GM19467 (cell line): ENCODE results near the gene PRR16.

ENCODE experiments used
- ATAC-seq: cut with Tn5 transposase; IDR thresholded peaks from one replicate; pipeline ENCODE4 v1.9.1; 2021; ENCODE audit warnings: mild to moderate bottlenecking, moderate library complexity; ENCODE audit not compliant: unreplicated experiment

Gene PRR16

DNA sequence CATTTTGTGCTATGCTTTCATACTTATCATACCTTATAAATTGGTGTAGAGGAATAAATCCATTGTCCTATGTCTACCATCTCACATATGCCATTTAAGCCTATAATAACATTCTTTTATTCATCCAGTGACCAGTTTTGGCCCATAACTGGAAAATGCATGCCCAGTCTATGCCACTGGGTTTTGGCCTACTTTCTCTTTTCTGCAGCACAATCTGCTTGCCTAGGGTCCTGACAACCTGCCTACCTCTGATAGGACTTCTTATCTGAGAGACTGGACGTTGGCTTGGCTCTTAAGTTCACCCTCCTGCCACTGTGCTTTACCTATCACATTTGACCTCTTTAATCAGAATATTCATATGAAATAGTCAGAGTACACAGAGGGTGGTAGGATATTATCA lies 103.0 kb downstream of the PRR16 start:
- no peak for ATAC-seq

DNA sequence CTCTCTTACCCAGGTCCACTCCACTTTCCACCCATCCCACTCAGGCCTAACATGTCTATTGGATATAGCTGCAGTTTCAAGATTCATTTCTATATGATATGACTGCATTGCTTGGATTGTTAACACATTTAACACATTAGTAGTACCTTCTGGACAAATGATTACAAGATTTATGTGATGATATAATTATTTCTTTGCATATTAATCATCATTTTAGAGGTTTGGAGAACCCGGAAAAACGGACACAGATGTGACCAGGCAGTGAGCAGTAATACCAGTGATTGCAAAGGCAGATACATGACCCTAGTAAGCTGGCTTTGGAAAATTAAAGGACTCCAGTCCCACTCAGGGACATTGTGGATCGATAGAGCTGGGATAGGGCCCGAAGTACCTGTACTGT lies 103.8 kb downstream of the PRR16 start:
- ATAC-seq: no peak

DNA sequence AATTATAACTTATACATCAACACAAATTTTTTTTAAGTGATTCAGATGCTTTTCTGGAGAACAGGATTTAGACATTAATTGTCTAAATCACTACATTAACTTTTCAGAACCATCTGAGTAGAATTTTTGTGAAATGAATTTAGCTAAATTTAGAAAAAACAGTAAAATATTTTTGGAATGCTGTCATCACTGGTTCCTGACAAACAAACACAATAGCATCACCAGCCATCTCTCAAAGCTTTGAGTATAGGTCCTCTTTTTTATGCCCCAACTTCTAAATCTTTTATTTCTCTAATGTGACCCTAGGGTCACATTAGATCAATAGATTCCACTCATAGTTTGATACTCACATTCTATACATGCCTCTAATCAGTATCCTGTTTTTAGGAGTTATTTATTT lies 104.6 kb downstream of the PRR16 start:
- ATAC-seq: no peak

DNA sequence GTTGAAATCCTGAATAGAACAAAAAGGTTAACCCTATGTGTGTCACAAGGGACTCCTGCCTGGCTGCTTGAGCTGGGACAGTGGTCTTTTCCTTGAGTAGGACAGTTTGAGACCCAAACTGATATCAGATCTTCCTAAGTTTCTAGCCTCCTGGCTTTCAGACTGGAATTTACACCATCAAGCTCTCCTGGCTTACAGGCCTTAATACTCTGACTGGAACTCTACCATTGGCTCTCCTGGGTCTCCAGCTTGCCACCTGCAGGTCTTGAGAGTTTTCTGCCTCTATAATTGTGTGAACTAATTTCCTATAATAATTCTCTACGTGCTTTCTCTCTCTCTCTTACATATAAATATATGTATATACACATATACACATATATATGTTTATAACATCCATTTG lies 112.5 kb downstream of the PRR16 start:
- ATAC-seq: no peak

DNA sequence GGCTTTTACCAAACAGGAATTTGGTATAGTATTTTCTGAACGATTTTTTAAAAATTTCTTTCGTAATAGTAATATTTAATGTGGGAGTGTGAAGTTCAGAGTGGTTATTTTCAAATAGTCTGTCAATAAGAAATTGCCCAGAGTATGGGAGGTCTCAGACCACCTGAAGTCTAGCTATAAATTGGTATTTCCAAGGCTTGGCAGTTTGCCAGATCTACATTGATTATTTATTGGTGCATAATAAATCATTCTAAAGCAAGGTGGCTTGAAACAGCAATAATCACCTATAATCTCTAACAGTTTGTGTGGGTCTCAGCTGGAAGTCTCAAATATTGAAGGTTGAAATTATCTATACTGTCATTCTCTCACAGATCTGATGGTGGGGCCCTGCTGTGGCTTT lies 118.5 kb downstream of the PRR16 start:
- ATAC-seq: no peak

DNA sequence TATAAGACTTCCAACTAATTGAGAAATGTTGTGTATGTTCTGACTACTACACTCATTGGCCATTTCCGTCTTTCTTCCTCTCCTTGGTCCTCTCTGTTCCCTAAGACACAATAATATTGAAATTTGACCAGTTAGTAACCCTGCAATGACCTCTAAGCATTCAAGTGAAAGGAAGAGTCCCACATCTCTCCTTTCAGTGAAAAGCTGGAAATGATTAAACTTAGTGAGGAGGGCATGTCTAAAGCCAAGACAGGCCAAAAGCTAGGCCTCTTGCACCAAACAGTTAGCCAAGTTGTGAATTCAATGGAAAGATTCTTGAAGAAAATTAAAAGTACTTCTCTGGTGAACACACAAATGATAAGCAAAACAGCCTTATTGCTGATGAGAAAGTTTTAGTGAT lies 122.5 kb downstream of the PRR16 start:
- ATAC-seq: no peak

DNA sequence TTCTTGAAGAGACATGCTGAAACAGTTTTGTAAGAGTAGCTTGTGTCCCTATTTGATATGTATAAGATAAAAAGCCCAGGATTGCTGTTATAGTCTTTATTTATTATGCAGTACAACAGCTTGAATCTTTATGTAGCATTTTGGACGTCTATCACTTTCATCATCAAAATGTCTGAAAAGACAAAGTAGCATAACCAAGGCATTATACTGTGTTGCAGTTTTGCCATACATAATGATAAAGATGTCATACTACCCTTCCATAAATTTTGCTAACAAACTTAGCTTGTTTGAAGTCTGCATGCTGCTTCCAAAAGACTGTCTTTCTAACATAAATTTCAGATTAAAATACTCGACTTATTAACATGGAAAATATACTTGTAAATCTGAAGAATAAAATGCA lies 127.8 kb downstream of the PRR16 start:
- no peak for ATAC-seq

DNA sequence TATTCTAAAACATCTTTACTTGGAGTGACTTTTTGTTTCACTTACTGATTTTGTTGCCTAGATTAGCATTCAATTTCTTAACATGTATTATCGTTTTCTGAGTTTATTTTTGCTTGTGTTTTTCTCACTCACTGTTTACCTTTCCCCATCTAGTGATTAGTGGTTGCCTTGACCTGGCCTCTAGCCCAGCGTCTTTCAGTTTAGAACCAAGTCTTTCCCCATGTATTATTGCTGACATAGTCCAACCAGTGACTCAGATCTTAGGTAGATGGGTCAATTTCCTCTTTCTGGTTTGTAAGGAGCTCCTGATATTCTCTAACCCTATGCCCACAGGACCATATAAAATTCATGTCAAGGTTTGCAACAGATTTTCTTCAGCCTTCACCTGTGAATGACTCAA lies 135.5 kb downstream of the PRR16 start:
- no peak for ATAC-seq

DNA sequence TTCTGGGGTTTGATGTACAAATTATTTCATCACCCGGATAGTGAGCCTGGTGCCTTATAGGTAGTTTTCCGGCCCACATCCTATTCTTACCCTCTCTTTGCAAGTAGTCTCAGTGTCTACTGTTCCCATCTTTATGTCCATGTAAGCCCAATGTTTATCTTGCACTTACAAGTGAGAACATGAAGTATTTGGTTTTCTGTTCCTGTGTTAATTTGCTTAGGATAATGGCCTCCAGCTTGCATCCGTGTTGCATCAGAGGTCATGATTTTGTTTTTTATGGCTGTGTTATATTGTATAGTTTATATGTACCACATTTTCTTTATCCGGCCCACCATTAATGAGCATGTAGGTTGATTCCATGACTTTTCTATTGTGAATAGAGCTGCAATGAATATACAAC lies 136.5 kb downstream of the PRR16 start:
- ATAC-seq: no peak

DNA sequence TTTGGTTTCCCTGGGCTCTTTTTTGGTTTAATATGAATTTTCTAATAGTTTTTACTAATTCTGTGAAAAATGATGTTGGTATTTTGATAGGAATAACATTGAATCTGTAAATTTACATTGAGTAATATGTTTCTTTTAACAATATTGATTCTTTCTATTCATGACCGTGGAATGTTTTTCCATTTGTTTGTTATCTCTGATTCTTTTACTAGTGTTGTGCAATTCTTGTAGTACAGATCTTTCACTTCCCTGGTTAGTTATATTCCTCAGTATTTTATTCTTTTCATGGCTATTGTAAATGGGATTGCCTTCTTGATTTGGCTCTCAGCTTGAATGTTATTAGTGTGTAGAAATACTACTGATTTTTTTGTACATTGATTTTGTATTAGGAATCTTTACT lies 137.9 kb downstream of the PRR16 start:
- no peak for ATAC-seq

DNA sequence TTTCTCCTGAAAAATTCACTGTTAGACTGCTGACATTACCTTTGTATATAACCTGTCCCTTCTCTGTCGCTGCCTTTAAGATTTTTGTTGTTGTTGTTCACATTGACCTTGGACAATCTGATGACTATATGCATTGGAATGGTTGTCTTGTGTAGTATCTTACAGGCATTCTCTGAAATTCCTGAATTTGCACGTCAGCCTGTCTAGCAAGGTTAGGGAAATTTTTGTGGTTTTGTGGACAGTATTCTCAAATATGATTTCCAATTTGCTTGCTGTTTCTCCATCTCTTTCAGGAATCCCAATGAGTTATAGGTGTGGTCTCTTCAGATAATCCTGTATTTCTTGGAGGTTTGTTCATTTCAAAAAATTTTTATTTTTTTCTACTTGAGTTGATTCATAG lies 140.8 kb downstream of the PRR16 start:
- no peak for ATAC-seq

DNA sequence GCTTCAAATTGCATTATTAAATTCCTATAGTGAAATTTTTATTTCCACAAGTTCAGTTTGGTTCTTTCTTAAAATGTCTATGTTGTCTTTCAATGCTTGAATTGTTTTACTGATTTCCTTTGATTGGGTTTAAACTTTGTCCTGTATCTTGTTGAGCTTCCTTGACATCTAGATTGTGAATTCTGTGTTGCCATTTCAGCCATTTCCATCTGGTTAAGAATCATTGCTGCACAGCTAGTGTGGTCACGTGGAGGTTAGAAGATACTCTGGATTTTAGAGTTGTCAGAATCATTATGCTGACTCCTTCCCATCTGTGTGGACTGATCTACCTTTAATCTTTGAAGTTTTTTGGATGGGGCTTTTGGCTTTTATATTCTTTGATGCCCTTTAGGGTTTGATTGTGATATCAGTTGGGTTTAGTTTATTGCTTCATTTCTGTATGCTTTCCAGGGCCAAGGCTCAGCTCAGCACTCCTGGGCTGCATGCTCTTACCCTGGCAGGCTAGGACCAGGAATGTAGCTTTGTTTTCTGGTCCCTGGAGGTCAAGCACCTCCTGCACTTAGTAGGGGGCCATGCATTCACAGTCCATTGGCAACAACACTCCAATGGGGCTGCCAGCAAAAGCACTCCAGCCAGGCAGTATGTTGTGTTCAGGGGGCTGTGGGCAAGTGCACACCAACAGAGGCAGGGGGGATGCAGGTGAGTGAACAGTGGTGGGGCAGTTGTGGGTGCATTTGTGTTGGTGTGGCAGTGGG lies 141.4 kb downstream of the PRR16 start:
- no peak for ATAC-seq

DNA sequence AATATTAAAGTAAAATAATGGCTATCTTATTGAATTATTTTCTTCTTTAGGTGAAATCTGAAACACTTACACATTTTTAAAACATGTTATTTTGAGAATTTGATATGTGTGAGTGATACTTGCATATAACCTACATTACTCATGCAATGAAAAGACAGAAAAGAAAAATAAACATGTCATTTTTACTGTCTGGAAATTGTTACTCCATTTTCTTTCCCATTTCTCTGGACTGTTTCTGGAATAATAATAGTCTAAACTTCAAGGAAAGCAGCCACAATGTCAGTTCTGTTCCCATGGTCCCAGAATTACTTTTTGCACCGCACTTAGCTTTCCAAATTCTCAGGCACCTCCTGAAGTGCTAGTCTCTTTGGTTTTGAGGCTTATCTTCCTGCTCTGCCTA lies 145.5 kb downstream of the PRR16 start:
- ATAC-seq: no peak

DNA sequence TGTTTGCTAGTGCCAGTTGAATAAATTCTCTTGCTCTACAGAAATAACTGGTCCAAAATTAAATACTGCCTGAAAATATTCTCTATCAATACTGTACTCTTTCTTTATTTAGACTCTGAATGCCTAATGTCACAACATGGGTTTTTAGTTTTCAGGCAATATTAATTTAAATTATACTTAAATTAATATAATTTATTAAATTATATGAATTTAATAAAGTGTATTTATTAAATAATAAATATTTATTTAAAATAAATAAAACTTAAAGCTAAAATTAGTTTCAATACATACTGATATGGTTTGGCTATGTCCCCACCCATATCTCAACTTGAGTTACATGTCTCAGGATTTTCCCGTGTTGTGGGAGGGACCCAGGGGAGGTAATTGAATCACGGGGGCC lies 146.0 kb downstream of the PRR16 start:
- no peak for ATAC-seq

DNA sequence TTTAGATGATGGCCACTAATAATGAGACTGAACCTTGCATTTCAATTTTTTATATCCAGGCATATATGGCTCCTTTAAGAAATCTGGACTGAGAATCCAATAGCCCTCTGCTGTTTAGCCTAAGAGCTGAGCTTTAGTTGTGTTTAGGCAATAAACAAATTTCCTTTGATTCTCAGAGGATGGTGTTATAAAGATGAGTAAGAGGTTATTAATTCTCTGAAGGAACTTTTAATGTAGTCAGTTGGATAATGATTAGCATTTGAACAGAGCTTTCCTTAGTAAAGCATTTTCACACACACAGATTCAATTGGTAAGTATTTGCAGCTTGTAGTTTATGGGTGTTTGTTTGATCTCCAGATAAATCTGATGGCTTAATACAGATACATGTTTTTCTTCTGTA lies 149.6 kb downstream of the PRR16 start:
- no peak for ATAC-seq

DNA sequence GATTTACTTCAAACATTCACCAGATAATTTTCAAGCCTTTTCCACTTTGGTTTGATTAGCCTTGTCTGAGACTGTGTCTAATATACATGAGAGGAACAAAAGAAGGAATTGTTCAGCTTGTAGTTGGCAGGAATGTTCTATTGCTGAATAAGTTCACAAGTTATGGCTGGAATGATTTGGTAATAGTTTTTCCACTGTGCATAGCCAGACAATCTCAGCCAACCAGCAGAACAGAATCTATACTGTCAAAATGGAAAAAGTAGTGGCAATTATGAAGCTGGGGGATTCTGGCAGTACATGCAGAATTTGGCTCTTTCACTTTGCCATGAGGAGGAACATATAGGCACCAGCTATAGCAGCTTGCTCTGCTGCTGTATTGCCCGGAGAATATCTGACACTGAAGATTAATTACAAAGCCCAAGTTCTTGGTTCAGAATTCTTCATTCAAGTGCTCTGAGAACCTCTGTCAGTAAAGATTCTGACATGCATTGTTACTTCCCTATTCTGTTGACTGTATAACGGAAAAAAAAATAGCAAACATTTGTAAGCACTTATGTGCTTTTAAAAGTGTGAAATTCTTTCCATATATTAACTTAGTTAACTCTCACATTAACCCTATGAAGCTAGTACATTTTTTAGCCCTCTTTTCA lies 150.6 kb downstream of the PRR16 start:
- no peak for ATAC-seq

DNA sequence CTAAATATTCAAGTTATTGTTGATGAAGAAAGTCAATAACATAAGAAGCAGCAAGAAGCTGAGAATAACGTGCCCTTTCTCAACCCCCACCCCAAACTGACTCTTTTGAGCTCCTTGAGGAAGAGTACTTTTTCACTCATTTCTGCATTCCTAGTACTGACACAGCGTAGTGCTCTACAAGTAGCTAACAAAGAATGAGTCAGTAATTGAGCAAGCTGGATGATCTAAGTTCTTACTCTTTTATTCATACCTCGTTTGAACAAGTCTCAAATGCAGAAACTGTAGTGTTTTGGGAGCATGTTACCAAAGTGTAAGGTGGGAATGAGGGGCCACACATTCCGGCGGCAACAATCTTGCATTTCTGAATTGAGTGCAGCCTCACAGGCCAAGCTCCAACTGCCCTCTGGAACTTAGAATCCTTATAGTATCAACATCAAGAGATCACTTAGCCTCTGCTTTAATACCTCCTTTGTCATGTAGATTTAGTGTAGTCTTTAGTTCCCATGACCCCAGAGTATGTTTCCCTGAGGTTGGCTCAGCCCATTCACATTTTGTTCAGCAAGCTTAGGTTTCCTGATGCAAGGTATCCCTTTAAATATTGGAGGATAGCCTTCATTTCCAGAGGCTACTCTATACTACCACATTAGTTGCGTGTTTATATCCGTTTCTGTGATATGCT lies 152.0 kb downstream of the PRR16 start:
- no peak for ATAC-seq

DNA sequence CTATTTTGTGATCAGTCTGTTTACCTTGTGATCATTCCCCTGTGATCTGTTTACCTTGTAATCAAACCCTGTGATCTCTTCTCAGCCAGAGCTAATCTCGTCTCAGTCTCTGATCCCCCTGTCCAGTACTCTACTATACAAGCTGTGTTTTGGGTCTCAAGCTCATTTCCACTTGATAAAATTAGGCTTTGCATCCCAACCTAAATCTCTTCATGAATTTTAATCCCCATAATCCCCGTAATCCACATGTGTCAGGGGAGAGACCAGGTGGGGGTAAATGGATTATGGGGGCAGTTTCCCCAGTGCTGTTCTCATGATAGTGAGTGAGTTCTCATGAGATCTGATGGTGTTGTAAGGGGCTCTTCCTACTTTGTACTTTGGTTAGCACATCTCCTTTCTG lies 157.2 kb downstream of the PRR16 start:
- ATAC-seq: no peak

DNA sequence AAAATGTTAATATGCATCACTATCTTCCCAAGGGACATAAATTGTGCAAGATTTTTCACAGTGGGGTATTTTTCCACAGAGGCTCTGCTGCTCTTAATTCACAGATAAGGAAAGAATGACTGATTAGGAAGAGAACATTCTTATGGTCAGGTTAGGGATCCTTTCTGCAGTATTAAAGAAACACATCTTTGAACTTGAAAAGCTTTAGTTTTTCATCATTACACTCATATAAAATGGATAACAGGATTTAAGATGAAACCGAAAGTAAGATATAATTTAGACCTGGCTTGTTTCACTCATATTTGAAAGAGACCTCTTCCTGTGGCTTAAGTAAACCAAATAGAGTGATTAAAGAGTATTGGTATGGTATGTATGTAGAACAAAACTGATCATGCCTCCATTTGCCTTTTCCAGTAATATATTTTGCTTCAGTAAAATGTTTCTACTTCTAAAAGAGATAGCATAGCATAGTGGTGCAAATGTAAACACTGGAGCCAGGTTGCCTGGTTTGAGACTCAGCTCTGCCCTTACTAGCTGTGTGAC lies 160.0 kb downstream of the PRR16 start:
- no peak for ATAC-seq

DNA sequence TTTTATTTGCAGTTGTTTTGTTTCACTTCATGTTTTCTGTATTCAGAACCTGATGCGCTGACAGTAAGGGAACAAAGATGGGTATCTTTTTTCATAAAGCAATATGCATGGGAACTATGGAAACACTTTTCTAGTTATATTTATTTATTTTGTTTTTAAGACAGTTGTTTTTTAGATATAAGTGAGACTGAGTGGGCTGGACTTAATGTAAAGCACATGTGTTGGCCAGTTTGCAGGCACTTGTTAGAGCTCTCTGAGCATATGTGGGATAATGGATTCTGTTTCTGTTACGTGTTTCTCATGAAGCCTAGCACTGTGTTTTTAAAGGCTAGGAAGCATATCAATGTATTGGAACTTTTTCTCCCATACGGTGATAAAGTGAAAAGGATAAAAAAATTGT lies 164.1 kb downstream of the PRR16 start:
- ATAC-seq: no peak

DNA sequence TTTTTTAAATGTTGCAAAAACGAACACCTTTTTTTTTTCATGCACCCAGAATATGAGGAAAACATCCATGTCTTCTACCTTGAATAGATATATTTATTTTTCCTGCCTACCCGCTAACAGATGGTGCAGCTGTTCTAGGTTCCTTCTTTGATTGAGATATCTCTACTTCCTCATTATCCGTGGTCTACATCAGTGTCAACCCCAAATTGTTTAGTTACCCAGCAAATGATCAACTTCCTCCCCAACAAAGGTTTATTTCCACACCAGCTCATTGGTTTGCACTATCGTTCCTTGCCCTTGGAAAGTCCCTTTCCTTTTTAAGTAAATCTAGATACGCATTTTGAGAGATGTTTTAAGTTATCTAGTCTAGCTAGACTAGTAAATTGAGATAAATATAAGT lies 166.4 kb downstream of the PRR16 start:
- ATAC-seq: no peak

DNA sequence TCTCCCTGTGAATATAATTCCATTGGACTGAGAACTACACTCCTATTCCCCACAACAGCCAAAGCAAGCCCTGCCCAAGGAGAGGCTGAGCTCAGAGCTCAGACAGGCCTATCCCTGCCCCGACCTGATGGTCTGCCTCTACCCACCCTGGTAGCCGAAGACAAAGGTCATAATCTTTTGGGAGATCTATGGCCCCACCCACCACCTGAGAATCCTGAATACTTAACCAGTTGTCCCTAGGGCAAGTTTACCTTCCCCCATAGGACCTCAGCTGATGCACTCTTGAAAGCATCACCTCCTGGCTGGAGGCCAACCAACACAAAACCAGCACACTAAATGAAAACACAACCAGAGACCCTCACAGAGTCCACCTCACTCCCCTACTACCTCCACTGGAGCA lies 167.5 kb downstream of the PRR16 start:
- ATAC-seq: no peak
